HG02973 (cell line): ENCODE data around the gene GLCE.
"Not testable (repeated sequence)": the region's sequence is repeated elsewhere in the genome, so short reads cannot be mapped to it uniquely, and the experiment has no call there.

Source experiments
- ATAC-seq: cut with Tn5 transposase; IDR thresholded peaks from one replicate; pipeline ENCODE4 v1.9.1; 2021; ENCODE audit warnings: moderate library complexity; ENCODE audit not compliant: unreplicated experiment

The GLCE gene

GRCh38 chr15:69296606-69297005, 136.2 kb downstream of the GLCE start:
- no peak for ATAC-seq

GRCh38 chr15:69297642-69298353, 137.4 kb downstream of the GLCE start:
- ATAC-seq, result no peak

GRCh38 chr15:69298354-69298696, 137.9 kb downstream of the GLCE start:
- ATAC-seq, result no peak

- no peak for ATAC-seq
These were observed 138.4 kb downstream of the GLCE start, which contains the start of gene PAQR5 for GRCh38 chr15:69298697-69299441. Gene PAQR5, plus strand, starts transcription at chr15:69298912. Its CDS starts 61,169 bp downstream, at chr15:69360081.

GRCh38 chr15:69299451-69299886, 139.0 kb downstream of the GLCE start:
- no peak for ATAC-seq

- ATAC-seq, result no peak
These were observed 139.6 kb downstream of the GLCE start for GRCh38 chr15:69299943-69300588.

GRCh38 chr15:69301101-69301500, 140.7 kb downstream of the GLCE start:
- ATAC-seq, result not testable (repeated sequence)

GRCh38 chr15:69302087-69302486, 141.7 kb downstream of the GLCE start:
- not testable (repeated sequence) for ATAC-seq

GRCh38 chr15:69302929-69303328, 142.5 kb downstream of the GLCE start:
- no peak for ATAC-seq

- no peak for ATAC-seq
These were observed 143.1 kb downstream of the GLCE start for GRCh38 chr15:69303337-69304181.

- no peak for ATAC-seq
These were observed 143.7 kb downstream of the GLCE start for GRCh38 chr15:69304182-69304545.

GRCh38 chr15:69305204-69305931, 144.9 kb downstream of the GLCE start:
- no peak for ATAC-seq

GRCh38 chr15:69305933-69306568, 145.6 kb downstream of the GLCE start:
- no peak for ATAC-seq

GRCh38 chr15:69307939-69308338, 147.5 kb downstream of the GLCE start:
- no peak for ATAC-seq

- ATAC-seq, result no peak
These were observed 148.5 kb downstream of the GLCE start for GRCh38 chr15:69308949-69309348.

- no peak for ATAC-seq
These were observed 150.9 kb downstream of the GLCE start for GRCh38 chr15:69311319-69311721.

GRCh38 chr15:69313432-69314000, 153.1 kb downstream of the GLCE start:
- ATAC-seq, result no peak

- no peak for ATAC-seq
These were observed 153.7 kb downstream of the GLCE start for GRCh38 chr15:69314131-69314530.

- ATAC-seq, result no peak
These were observed 154.3 kb downstream of the GLCE start for GRCh38 chr15:69314736-69315135.
